GM23338 (cell line): ENCODE results near the gene GP2. TPM values are rescaled to one million over a fixed set of nuclear protein-coding genes. Genes with fewer than 3 reads are reported as not detected.

Experiments
- ATAC-seq: fragments of 200-7000 bp; cut with Tn5 transposase; 3 replicates; pipeline ENCODE4 v1.9.1; 2020
- DNase-seq: peaks from one replicate; pipeline ENCODE4 v3.0.0-alpha.2; 2015; ENCODE audit warnings: low spot score
- H2AFZ ChIP-seq: fragments of 200-600 bp; sonication (generic); 2 replicates; pipeline ENCODE4 v1.8.0; 2016; ENCODE audit warnings: antibody characterized with exemption, mild to moderate bottlenecking, moderate library complexity
- H3F3A ChIP-seq: fragments of 200-600 bp; sonication (generic); replicated peaks from 2 replicates; pipeline ENCODE4 v1.8.0; 2017; ENCODE audit warnings: antibody characterized with exemption, mixed run types, low read depth
- H3K27ac ChIP-seq: fragments of 200-600 bp; sonication (generic); 2 replicates; pipeline ENCODE4 v1.6.1; 2016; ENCODE audit warnings: low read depth
- H3K27me3 ChIP-seq: fragments of 200-600 bp; sonication (generic); 2 replicates; pipeline ENCODE4 v1.8.0; 2016; ENCODE audit warnings: mild to moderate bottlenecking, mixed run types, moderate library complexity; ENCODE audit not compliant: insufficient read depth
- H3K36me3 ChIP-seq: fragments of 200-600 bp; sonication (generic); 2 replicates; pipeline ENCODE4 v1.8.0; 2016; ENCODE audit warnings: mild to moderate bottlenecking; ENCODE audit not compliant: insufficient read depth
- H3K4me1 ChIP-seq: fragments of 200-600 bp; sonication (generic); 2 replicates; pipeline ENCODE4 v1.8.0; 2016; ENCODE audit warnings: mild to moderate bottlenecking, moderate library complexity; ENCODE audit not compliant: insufficient read depth
- H3K4me2 ChIP-seq: fragments of 200-600 bp; sonication (generic); 2 replicates; pipeline ENCODE4 v1.7.1; 2017; ENCODE audit warnings: mixed run types
- H3K4me3 ChIP-seq: fragments of 200-600 bp; sonication (generic); 2 replicates; pipeline ENCODE4 v1.6.1; 2016; ENCODE audit warnings: mixed run types
- H3K79me2 ChIP-seq: fragments of 200-600 bp; sonication (generic); replicated peaks from 2 replicates; pipeline ENCODE4 v1.8.0; 2017; ENCODE audit warnings: mild to moderate bottlenecking; ENCODE audit not compliant: insufficient read depth
- H3K9me2 ChIP-seq: fragments of 200-600 bp; sonication (generic); 2 replicates; pipeline ENCODE4 v1.8.0; 2017; ENCODE audit not compliant: insufficient read depth
- H4K20me1 ChIP-seq: fragments of 200-600 bp; sonication (generic); replicated peaks from 2 replicates; pipeline ENCODE4 v1.8.0; 2017; ENCODE audit warnings: mild to moderate bottlenecking; ENCODE audit not compliant: insufficient read depth
- H3K27ac Mint-ChIP-seq: 2 replicates; pipeline ENCODE4 v1.8.0; 2020; ENCODE audit warnings: inconsistent platforms, mild to moderate bottlenecking, moderate library complexity, mixed read lengths
- H3K27me3 Mint-ChIP-seq: 3 replicates; pipeline ENCODE4 v1.8.0; 2022; ENCODE audit warnings: low read depth, mild to moderate bottlenecking, moderate library complexity, mixed read lengths, inconsistent platforms; ENCODE audit not compliant: insufficient read depth, poor library complexity
- H3K36me3 Mint-ChIP-seq: 3 replicates; pipeline ENCODE4 v1.8.0; 2021; ENCODE audit warnings: low read depth, mild to moderate bottlenecking, inconsistent platforms, moderate library complexity, mixed read lengths
- H3K4me1 Mint-ChIP-seq: 3 replicates; pipeline ENCODE4 v1.8.0; 2020; ENCODE audit warnings: mild to moderate bottlenecking, inconsistent platforms, mixed read lengths
- H3K4me3 Mint-ChIP-seq: 3 replicates; pipeline ENCODE4 v1.8.0; 2021; ENCODE audit warnings: moderate library complexity, mild to moderate bottlenecking, inconsistent platforms, mixed read lengths
- H3K9me3 Mint-ChIP-seq: 3 replicates; pipeline ENCODE4 v1.8.0; 2020; ENCODE audit warnings: moderate library complexity, mild to moderate bottlenecking, inconsistent platforms, mixed read lengths
- CTCF ChIP-seq, 2 experiments: fragments of 200-600 bp in 1 of 2; sonication (generic) in 1 of 2; conservative IDR thresholded peaks; 2 replicates each; pipeline versions ENCODE4 v1.5.1 to v1.6.1; 2016 to 2017; ENCODE audit warnings: antibody characterized with exemption in 2 of 2, low read depth in 2 of 2, mild to moderate bottlenecking in 2 of 2, moderate library complexity in 1 of 2
- ETS1 ChIP-seq: IDR thresholded peaks from 2 replicates; pipeline ENCODE4 v1.6.1; 2016; ENCODE audit warnings: antibody characterized with exemption
- EZH2phosphoT487 ChIP-seq: fragments of 200-600 bp; sonication (generic); IDR thresholded peaks from one replicate; pipeline ENCODE4 v1.8.1; 2018; ENCODE audit warnings: antibody characterized with exemption; ENCODE audit not compliant: unreplicated experiment
- JUNB ChIP-seq: IDR thresholded peaks from one replicate; pipeline ENCODE4 v1.6.1; 2016; ENCODE audit warnings: antibody characterized with exemption; ENCODE audit not compliant: unreplicated experiment
- POLR2AphosphoS5 ChIP-seq: IDR thresholded peaks from 2 replicates; pipeline ENCODE4 v1.6.1; 2016; ENCODE audit warnings: antibody characterized with exemption, low read depth
- REST ChIP-seq: IDR thresholded peaks from one replicate; pipeline ENCODE4 v1.6.1; 2018; ENCODE audit warnings: antibody characterized with exemption; ENCODE audit not compliant: unreplicated experiment
- STAT1 ChIP-seq: IDR thresholded peaks from one replicate; pipeline ENCODE4 v1.6.1; 2016; ENCODE audit warnings: antibody characterized with exemption; ENCODE audit not compliant: unreplicated experiment
- ZNF114 ChIP-seq: fragments of 250-450 bp; sonication (Bioruptor Pico); IDR thresholded peaks from 2 replicates; pipeline ENCODE4 v1.5.0; 2020; ENCODE audit warnings: mild to moderate bottlenecking, moderate library complexity
- polyA plus RNA-seq: library from polyadenylated mRNA; unstranded; fragments of >200 nt; fragmentation: Nextera tagmentation; extraction: Ambion mirVana; gene quantifications from 2 replicates; pipeline ENCODE4 v1.2.1, GENCODE V29; 2016
- total RNA-seq: library from RNA; depleted of rRNA; stranded (reverse); fragments of >200 nt; shearing (Covaris generic); gene quantifications from 2 replicates; pipeline ENCODE4 v1.2.3, GENCODE V29; 2014

GP2 gene
- total and polyA plus RNA-seq, 2 experiments from 2014 or later, result not detected

- no peaks in the 10 kb centered on the region for H3F3A ChIP-seq
- H3K27me3 Mint-ChIP-seq, result no peaks in the 10 kb centered on the region
- no peaks in the 10 kb centered on the region for H3K79me2 ChIP-seq
- ATAC-seq (no peak), DNase-seq (no peak)
- no peak overlapping the region for H3K4me2 ChIP-seq
- no peak for TF ChIP-seq POLR2AphosphoS5
- TF ChIP-seq ZNF114 (CRISPR knock-in tag), result no peak
- TF ChIP-seq ETS1, result no peak
- TF ChIP-seq JUNB, result no peak
- TF ChIP-seq REST, result no peak
- no peak for TF ChIP-seq CTCF (conservative IDR thresholded peaks at IDR 0.05; ENCODE audit: low read depth in 2 of 2)
- no peak overlapping the region for H3K4me3 ChIP-seq
- H3K27me3 ChIP-seq, result no peaks in the 10 kb centered on the region
- no peak overlapping the region for H3K4me3 Mint-ChIP-seq
- no peaks in the 10 kb centered on the region; the same call in 2 of the 3 replicates for H3K36me3 Mint-ChIP-seq
- H3K36me3 ChIP-seq, result no peaks in the 10 kb centered on the region
- peaks cover 4% of the 10 kb centered on the region; the same call in 2 of the 3 replicates for H3K9me3 Mint-ChIP-seq
- H3K4me1 Mint-ChIP-seq, result no peaks in the 10 kb centered on the region
- no peak overlapping the region for H2AFZ ChIP-seq
- H3K27ac ChIP-seq, result no peak overlapping the region
- no peaks in the 10 kb centered on the region for H3K9me2 ChIP-seq
- H3K4me1 ChIP-seq, result no peaks in the 10 kb centered on the region
- no peaks in the 10 kb centered on the region for H4K20me1 ChIP-seq
- H3K27ac Mint-ChIP-seq, result no peak overlapping the region
Observed at GRCh38 chr16:20363191-20363590, 35.9 kb upstream of the GP2 start.

GRCh38 chr16:20359997-20360396 lies 32.7 kb upstream of the GP2 start:
- peaks cover 3% of the 10 kb centered on the region; the same call in 1 of the 2 replicates for H3K9me2 ChIP-seq
- Mint-ChIP-seq H3K4me1 (no peaks in the 10 kb centered on the region), H3K27ac (no peak overlapping the region), H3K36me3 (peaks cover 9% of the 10 kb centered on the region), H3K9me3 (peaks cover 29% of the 10 kb centered on the region), H3K27me3 (no peaks in the 10 kb centered on the region), H3K4me3 (no peak overlapping the region)
- ATAC-seq, result peak; percentile 76
- TF ChIP-seq REST (no peak), CTCF (conservative IDR thresholded peaks at IDR 0.05; ENCODE audit: low read depth in 2 of 2) (peak; percentile 66 to 75), STAT1 (no peak), ETS1 (no peak), EZH2phosphoT487 (no peak), JUNB (no peak)
- H3F3A ChIP-seq, result no peaks in the 10 kb centered on the region
- H3K27me3 ChIP-seq, result no peaks in the 10 kb centered on the region
- peak; percentile 67 for DNase-seq
- H3K4me1 ChIP-seq, result no peaks in the 10 kb centered on the region
- H3K4me3 ChIP-seq, result no peak overlapping the region
- H3K4me2 ChIP-seq, result no peak overlapping the region
- no peak overlapping the region for H2AFZ ChIP-seq
- no peaks in the 10 kb centered on the region for H3K79me2 ChIP-seq
- no peaks in the 10 kb centered on the region for H4K20me1 ChIP-seq
- H3K27ac ChIP-seq, result no peak overlapping the region
- H3K36me3 ChIP-seq, result no peaks in the 10 kb centered on the region
